OCI-LY7 (cell line): ENCODE results near the gene OLFM2. TPM values are rescaled to one million over a fixed set of nuclear protein-coding genes. Genes with fewer than 3 reads are reported as not detected.

ENCODE experiments used
- BruUV-seq: library from RNA; stranded (reverse); fragments of 400-500 nt; replicated peaks from 2 replicates; lab custom pipeline; 2021; lab: Mats Ljungman, UMichigan
- CTCF ChIA-PET: fragments of 300-600 bp; sonication (Branson Sonifier 250); formaldehyde crosslinking; loops from one replicate; lab custom pipeline; 2022; ENCODE audit warnings: antibody characterized with exemption; ENCODE audit not compliant: unreplicated experiment; lab: Charles Lee
- POLR2A ChIA-PET: fragments of 300-600 bp; sonication (Branson Sonifier 250); formaldehyde crosslinking; loops from one replicate; lab custom pipeline; 2022; ENCODE audit warnings: antibody characterized with exemption; lab: Charles Lee
- DNase-seq: peaks from one replicate; pipeline ENCODE4 v3.0.0-alpha.2; 2015; ENCODE audit warnings: low spot score
- H2AFZ ChIP-seq: fragments of 200-600 bp; sonication (generic), shearing (Covaris generic); 2 replicates; pipeline ENCODE4 v1.6.1; 2014; ENCODE audit warnings: mild to moderate bottlenecking, antibody characterized with exemption, low read length, moderate library complexity
- H3K27ac ChIP-seq: fragments of 200-600 bp; sonication (generic); 2 replicates; pipeline ENCODE4 v1.5.1; 2014; ENCODE audit warnings: mixed run types, low read depth, mild to moderate bottlenecking, moderate library complexity, low read length, inconsistent platforms; ENCODE audit not compliant: poor library complexity, severe bottlenecking
- H3K36me3 ChIP-seq: fragments of 200-600 bp; sonication (generic); 2 replicates; pipeline ENCODE4 v1.6.1; 2014; ENCODE audit warnings: mild to moderate bottlenecking, antibody characterized with exemption, low read length, moderate library complexity, mixed read lengths; ENCODE audit not compliant: insufficient read depth
- H3K4me1 ChIP-seq: fragments of 200-600 bp; sonication (generic); 2 replicates; pipeline ENCODE4 v1.5.1; 2014; ENCODE audit warnings: mild to moderate bottlenecking, low read length; ENCODE audit not compliant: insufficient read depth, poor library complexity, severe bottlenecking
- H3K4me2 ChIP-seq: fragments of 200-600 bp; sonication (generic); 2 replicates; pipeline ENCODE4 v1.6.1; 2014; ENCODE audit warnings: mild to moderate bottlenecking, low read length
- H3K4me3 ChIP-seq: fragments of 200-600 bp; sonication (generic); 2 replicates; pipeline ENCODE4 v1.5.1; 2014; ENCODE audit warnings: mild to moderate bottlenecking, low read depth, low read length; ENCODE audit not compliant: poor library complexity, severe bottlenecking
- H3K79me2 ChIP-seq: fragments of 200-600 bp; sonication (generic); 2 replicates; pipeline ENCODE4 v1.6.1; 2016; ENCODE audit warnings: low read depth, mild to moderate bottlenecking, low read length, moderate library complexity, mixed read lengths; ENCODE audit not compliant: insufficient read depth
- H3K9me2 ChIP-seq: fragments of 200-600 bp; sonication (generic); 2 replicates; pipeline ENCODE4 v1.6.1; 2016; ENCODE audit warnings: mild to moderate bottlenecking, low read length, mixed read lengths; ENCODE audit not compliant: insufficient read depth
- H3K9me3 ChIP-seq: fragments of 200-600 bp; sonication (generic); 2 replicates; pipeline ENCODE4 v1.6.1; 2014; ENCODE audit warnings: mild to moderate bottlenecking, mixed run types, low read length, mixed read lengths
- H4K20me1 ChIP-seq: fragments of 200-600 bp; sonication (generic); 2 replicates; pipeline ENCODE4 v1.6.1; 2014; ENCODE audit warnings: mild to moderate bottlenecking, antibody characterized with exemption, low read length, moderate library complexity, mixed read lengths; ENCODE audit not compliant: insufficient read depth
- CTCF ChIP-seq: fragments of 200-600 bp; sonication (generic); conservative IDR thresholded peaks from 2 replicates; pipeline ENCODE4 v1.5.1; 2014; ENCODE audit warnings: mild to moderate bottlenecking, antibody characterized with exemption, low read length, moderate library complexity, mixed read lengths
- EZH2phosphoT487 ChIP-seq: fragments of 200-600 bp; sonication (generic); IDR thresholded peaks from 2 replicates; pipeline ENCODE4 v1.6.1; 2018; ENCODE audit warnings: low read depth, borderline replicate concordance, mild to moderate bottlenecking, mixed run types, antibody characterized with exemption, low read length, moderate library complexity, mixed read lengths
- intact Hi-C: fragments of 100-400 bp; cut with micrococcal nuclease; formaldehyde crosslinking; loops from one replicate; pipeline ENCODE4 v1.10.0; 2022; ENCODE audit not compliant: unreplicated experiment
- total RNA-seq, 2 experiments: library from RNA; depleted of rRNA in 1 of 2; stranded (reverse); fragments of >200 nt in 1 of 2; shearing (Covaris generic) in 1 of 2; gene quantifications; 2 replicates each; pipeline ENCODE4 v1.2.3, GENCODE V29; 2014 to 2022

Gene OLFM2
- total RNA-seq, 2 experiments from 2014 or later: not detected

- H3K9me3 ChIP-seq: peaks cover 15% of the 10 kb centered on the region
- no TSS peak for BruUV-seq
- peaks cover 24% of the 10 kb centered on the region for H3K79me2 ChIP-seq
- peaks cover 35% of the 10 kb centered on the region for H3K36me3 ChIP-seq
- H2AFZ ChIP-seq: peak within 1 kb of the TSS; percentile 51
- intact Hi-C loops: loop anchor here (1.0 kb wide), 2 partner anchors 27 to 51 kb away; partner anchors contain the start of gene ZNF846
- no peak for TF ChIP-seq CTCF
- no peak for TF ChIP-seq EZH2phosphoT487
- no peaks in the 10 kb centered on the region for H3K9me2 ChIP-seq
- H3K4me2 ChIP-seq: peak within 1 kb of the TSS; percentile 90
- CTCF ChIA-PET: no interaction called here
- POLR2A ChIA-PET: no interaction called here
- peaks cover 20% of the 10 kb centered on the region for H3K4me1 ChIP-seq
- H3K4me3 ChIP-seq: peak within 1 kb of the TSS; percentile 95
- H4K20me1 ChIP-seq: no peaks in the 10 kb centered on the region
- peak within 1 kb of the TSS; percentile 77 for H3K27ac ChIP-seq
- DNase-seq: peak; percentile 99
Measured at GRCh38 chr19:9818734-9819595, 117.3 kb downstream of the OLFM2 start, which contains the start of gene FBXL12. Gene FBXL12 (minus strand): TSS chr19:9819079. CDS start chr19:9818813, 266 bp downstream.

- no TSS peak for BruUV-seq
- intact Hi-C loops: no loop called here
Measured at GRCh38 chr19:9818175-9818733, 118.1 kb downstream of the OLFM2 start.

More at GRCh38 chr19:9818175-9818733, 118.1 kb downstream of the OLFM2 start:
- no peaks in the 10 kb centered on the region for H3K9me2 ChIP-seq
- peak overlapping the region; percentile 51 for H2AFZ ChIP-seq
- peak overlapping the region; percentile 77 for H3K27ac ChIP-seq
- H3K4me3 ChIP-seq: peak overlapping the region; percentile 95
- DNase-seq: peak; percentile 13
- peaks cover 42% of the 10 kb centered on the region for H3K36me3 ChIP-seq
- no peak for TF ChIP-seq EZH2phosphoT487
- no peak for TF ChIP-seq CTCF
- peaks cover 15% of the 10 kb centered on the region for H3K9me3 ChIP-seq
- H4K20me1 ChIP-seq: no peaks in the 10 kb centered on the region
- H3K4me1 ChIP-seq: peaks cover 15% of the 10 kb centered on the region
- H3K4me2 ChIP-seq: peak overlapping the region; percentile 90
- ChIA-PET CTCF (no interaction called here), POLR2A (no interaction called here)
- H3K79me2 ChIP-seq: peaks cover 24% of the 10 kb centered on the region
